ENCODE results near the gene EIF4B. TPM values are rescaled to one million over a fixed set of nuclear protein-coding genes. Genes with fewer than 3 reads are reported as not detected.

EIF4B gene, protein sequence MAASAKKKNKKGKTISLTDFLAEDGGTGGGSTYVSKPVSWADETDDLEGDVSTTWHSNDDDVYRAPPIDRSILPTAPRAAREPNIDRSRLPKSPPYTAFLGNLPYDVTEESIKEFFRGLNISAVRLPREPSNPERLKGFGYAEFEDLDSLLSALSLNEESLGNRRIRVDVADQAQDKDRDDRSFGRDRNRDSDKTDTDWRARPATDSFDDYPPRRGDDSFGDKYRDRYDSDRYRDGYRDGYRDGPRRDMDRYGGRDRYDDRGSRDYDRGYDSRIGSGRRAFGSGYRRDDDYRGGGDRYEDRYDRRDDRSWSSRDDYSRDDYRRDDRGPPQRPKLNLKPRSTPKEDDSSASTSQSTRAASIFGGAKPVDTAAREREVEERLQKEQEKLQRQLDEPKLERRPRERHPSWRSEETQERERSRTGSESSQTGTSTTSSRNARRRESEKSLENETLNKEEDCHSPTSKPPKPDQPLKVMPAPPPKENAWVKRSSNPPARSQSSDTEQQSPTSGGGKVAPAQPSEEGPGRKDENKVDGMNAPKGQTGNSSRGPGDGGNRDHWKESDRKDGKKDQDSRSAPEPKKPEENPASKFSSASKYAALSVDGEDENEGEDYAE
- 622 TPM for total RNA-seq

DNA sequence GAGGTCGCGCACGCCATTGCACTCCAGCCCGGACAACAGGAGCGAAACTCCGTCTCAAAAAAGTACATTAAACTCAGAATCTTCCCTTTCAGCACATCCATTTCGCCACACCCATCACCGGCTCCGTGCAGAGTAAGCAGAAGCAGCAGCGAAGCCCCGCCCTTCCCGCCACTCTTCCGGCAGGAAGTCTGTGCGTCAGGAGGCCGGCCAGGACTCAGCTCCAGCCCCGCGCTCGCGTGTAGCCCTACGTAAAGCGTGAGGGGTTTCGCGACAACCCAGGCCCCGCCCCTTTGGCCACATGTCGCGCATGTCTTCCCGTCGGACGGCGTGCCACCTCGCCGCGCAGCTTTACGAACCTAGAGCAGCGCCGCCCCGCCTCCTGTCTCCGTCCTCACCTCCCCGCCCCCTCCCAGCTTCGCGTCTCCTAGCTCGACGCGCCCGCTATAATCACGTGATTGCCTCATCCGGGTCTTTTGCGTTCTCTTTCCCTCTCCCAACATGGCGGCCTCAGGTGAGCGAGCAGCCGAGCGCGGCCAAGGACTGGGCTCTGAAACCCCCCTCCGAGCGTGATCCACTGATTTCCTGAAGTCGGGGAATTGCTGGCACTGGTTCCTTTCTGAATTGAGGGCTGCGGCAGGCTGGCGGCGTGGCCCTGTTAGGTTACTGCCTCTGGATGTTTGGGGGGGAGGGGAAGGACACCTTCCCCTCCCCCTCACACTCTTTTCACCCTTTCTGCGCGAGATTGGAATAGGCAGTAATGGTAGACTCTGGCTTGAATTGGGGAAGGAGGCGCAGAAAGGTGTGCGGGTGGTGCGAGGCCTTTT is at the start of gene EIF4B:
TSS of gene EIF4B (plus strand) at position 471 of the 824 bp plus-strand sequence. CDS start at position 499, 28 bp downstream.

DNA sequence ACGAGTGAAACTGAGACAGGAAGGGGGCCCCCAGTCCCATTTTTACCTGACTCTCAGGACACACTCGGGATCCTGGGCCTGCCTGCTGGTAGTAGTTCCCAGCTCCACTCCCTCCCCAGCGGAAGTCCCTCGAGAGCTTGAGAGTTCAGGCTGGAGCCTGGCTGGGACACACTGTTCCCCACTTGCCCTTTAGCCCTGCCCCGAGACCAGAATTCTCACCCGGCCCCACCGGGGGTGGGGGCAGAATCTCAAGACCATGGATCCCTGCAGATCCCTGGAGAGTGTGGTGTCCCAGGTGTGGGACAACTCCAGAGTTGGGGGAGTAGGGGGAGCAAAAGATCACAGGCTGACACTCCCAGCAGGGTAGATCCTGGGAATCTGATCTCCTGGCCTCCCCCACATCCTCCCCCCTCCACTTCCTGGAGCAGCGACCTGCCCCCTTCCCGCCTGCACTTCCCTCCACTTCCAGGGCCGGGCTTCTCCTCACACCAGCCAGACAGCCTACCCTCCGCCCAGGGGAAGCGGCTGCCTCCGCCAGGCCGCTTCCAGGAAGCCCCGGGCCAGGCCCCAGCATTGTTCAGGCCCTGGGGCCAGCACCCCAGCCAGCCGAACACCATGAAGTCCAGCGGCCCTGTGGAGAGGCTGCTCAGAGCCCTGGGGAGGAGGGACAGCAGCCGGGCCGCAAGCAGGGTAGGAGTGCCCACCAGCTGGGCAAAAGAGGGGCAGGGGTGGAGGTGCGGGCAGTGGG is 43.5 kb downstream of the EIF4B start, which contains the start of gene TNS2:
TSS of gene TNS2 (plus strand) at position 495 of the 748 bp plus-strand sequence. CDS start at position 616, 121 bp downstream.

DNA sequence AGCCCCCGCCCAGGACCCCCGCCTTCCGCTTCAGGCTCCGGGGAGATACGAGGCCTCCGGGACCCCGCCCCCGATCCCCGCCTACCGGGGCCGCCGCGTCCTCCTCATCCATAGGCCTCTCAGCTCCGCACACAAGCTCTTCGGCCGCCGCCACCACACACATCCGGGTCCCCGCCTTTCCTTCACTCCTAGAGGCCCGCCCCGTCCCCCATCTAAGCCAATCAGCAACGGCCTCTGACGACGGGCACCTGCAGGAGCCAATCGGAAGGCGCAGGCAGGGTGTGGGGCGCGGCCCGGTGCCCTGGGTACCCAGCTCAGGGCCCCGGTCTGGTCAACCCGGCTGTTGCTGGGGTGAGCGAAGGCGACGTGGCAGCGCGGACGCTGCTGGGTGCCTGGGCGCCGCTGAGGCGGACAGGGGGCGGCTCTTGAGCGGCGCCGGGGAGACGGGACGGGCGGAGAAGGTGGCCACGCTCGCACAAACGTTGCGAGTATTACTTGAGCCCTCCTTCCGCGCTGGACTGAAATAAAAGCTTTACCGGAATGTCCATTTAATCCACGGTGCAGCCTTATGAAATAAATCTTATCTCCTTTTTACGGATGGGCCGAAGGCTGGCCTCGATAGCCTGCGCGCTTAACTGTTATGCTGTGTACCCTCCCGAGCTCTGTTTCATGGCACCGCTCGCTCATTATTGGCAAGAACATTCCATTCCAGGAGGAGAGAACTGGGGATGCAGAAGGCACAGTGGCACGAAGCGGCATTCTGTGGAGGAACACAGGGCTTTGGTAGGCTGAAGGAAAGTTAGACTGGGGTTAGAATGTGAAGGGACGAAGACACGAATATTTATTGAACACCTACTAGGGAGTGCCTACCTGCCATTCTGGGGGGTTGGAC is 73.2 kb downstream of the EIF4B start, which contains the start of gene SPRYD3:
TSS of gene SPRYD3 (minus strand) at position 165 of the 892 bp plus-strand sequence. CDS start at position 108, 57 bp downstream.

Other genes starting within 250 kb of the EIF4B start
- gene KRT76, start 229.1 kb upstream of the EIF4B start, total RNA-seq, result not detected
- 5.7 TPM for gene KRT3, start 210.3 kb upstream of the EIF4B start, total RNA-seq
- 73.4 TPM for gene KRT4, start 192.3 kb upstream of the EIF4B start, total RNA-seq
- 0.66 TPM for gene KRT79, start 172.1 kb upstream of the EIF4B start, total RNA-seq
- 2.6 TPM for gene KRT78, start 157.5 kb upstream of the EIF4B start, total RNA-seq
- 21.5 TPM for gene KRT8, start 101.4 kb upstream of the EIF4B start, total RNA-seq
- gene KRT18, start 57.3 kb upstream of the EIF4B start, total RNA-seq, result 29.0 TPM
- 52.0 TPM for gene TNS2, start 43.6 kb downstream of the EIF4B start, total RNA-seq
- 24.6 TPM for gene SPRYD3, start 72.9 kb downstream of the EIF4B start, total RNA-seq
- 116 TPM for gene IGFBP6, start 91.2 kb downstream of the EIF4B start, total RNA-seq
- gene SOAT2, start 97.0 kb downstream of the EIF4B start, total RNA-seq, result 0.44 TPM
- gene ZNF740, start 174.3 kb downstream of the EIF4B start, total RNA-seq, result 32.8 TPM
- 48.7 TPM for gene CSAD, start 174.5 kb downstream of the EIF4B start, total RNA-seq
- gene ITGB7, start 200.8 kb downstream of the EIF4B start, total RNA-seq, result 2.9 TPM
- 50.7 TPM for gene RARG, start 225.8 kb downstream of the EIF4B start, total RNA-seq

All from camera-type eye (tissue), 1 donor.